ENCODE data around the gene HELZ2. TPM values are rescaled to one million over a fixed set of nuclear protein-coding genes. Genes with fewer than 3 reads are reported as not detected.

The HELZ2 gene
- total RNA-seq, 1 experiment from 2014 or later, result 27.5 TPM

DNA sequence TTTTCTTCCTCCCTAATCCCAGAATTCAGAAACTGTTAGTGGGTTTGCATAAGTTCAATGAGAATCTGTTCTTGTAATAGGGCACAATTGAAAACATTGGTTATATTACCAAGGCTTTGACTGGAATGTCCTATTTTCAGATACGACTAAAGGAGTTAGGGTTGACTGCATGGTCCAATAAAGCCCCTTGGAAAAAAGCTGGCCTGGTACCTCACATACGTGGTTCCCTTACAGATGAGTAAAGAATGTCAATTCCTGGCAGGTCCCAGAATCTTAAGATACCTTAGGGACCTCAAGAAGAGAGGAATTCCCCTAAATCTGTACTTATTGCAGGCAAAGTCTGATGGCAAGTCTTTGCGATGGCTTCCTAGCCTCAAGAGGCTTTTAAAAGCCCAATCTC lies 48.9 kb downstream of the HELZ2 start (continued):
- TF ChIP-seq, protein P1, sequence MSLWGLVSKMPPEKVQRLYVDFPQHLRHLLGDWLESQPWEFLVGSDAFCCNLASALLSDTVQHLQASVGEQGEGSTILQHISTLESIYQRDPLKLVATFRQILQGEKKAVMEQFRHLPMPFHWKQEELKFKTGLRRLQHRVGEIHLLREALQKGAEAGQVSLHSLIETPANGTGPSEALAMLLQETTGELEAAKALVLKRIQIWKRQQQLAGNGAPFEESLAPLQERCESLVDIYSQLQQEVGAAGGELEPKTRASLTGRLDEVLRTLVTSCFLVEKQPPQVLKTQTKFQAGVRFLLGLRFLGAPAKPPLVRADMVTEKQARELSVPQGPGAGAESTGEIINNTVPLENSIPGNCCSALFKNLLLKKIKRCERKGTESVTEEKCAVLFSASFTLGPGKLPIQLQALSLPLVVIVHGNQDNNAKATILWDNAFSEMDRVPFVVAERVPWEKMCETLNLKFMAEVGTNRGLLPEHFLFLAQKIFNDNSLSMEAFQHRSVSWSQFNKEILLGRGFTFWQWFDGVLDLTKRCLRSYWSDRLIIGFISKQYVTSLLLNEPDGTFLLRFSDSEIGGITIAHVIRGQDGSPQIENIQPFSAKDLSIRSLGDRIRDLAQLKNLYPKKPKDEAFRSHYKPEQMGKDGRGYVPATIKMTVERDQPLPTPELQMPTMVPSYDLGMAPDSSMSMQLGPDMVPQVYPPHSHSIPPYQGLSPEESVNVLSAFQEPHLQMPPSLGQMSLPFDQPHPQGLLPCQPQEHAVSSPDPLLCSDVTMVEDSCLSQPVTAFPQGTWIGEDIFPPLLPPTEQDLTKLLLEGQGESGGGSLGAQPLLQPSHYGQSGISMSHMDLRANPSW (CRISPR knock-in tag; conservative IDR thresholded peaks at IDR 0.05; ENCODE audit: low read depth), result no peak
- TF ChIP-seq KAT7 (CRISPR knock-in tag; IDR thresholded peaks at IDR 0.05; ENCODE audit: borderline replicate concordance) (no peak), IRF1 (CRISPR knock-in tag; IDR thresholded peaks at IDR 0.05) (no peak), PRRX2 (CRISPR knock-in tag; IDR thresholded peaks at IDR 0.05) (no peak), ZNF121 (CRISPR knock-in tag; IDR thresholded peaks at IDR 0.05) (no peak), ATF1 (CRISPR knock-in tag; IDR thresholded peaks at IDR 0.05) (no peak), ZMAT4 (CRISPR knock-in tag; IDR thresholded peaks at IDR 0.05) (no peak)
- TF ChIP-seq, protein P2, sequence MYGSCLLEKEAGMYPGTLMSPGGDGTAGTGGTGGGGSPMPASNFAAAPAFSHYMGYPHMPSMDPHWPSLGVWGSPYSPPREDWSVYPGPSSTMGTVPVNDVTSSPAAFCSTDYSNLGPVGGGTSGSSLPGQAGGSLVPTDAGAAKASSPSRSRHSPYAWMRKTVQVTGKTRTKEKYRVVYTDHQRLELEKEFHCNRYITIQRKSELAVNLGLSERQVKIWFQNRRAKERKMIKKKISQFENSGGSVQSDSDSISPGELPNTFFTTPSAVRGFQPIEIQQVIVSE (CRISPR knock-in tag; IDR thresholded peaks at IDR 0.05; ENCODE audit: borderline replicate concordance), result no peak
- TF ChIP-seq, protein P3, sequence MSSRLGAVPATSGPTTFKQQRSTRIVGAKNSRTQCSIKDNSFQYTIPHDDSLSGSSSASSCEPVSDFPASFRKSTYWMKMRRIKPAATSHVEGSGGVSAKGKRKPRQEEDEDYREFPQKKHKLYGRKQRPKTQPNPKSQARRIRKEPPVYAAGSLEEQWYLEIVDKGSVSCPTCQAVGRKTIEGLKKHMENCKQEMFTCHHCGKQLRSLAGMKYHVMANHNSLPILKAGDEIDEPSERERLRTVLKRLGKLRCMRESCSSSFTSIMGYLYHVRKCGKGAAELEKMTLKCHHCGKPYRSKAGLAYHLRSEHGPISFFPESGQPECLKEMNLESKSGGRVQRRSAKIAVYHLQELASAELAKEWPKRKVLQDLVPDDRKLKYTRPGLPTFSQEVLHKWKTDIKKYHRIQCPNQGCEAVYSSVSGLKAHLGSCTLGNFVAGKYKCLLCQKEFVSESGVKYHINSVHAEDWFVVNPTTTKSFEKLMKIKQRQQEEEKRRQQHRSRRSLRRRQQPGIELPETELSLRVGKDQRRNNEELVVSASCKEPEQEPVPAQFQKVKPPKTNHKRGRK (CRISPR knock-in tag; IDR thresholded peaks at IDR 0.05; ENCODE audit: borderline replicate concordance), result no peak

Other genes starting within 250 kb of the HELZ2 start
- gene CHRNA4, start 212.9 kb downstream of the HELZ2 start, total RNA-seq (2021), result 2.5 to 5.7 TPM (median 4.8 TPM) in 3 replicates
- 99.8 to 112 TPM (median 108 TPM) in 3 replicates for gene KCNQ2, start 101.6 kb downstream of the HELZ2 start, total RNA-seq (2021)
- gene EEF1A2, start 75.2 kb downstream of the HELZ2 start, total RNA-seq (2021), result 26.0 to 35.7 TPM (median 34.9 TPM) in 3 replicates
- gene PPDPF, start 53.5 kb downstream of the HELZ2 start, total RNA-seq (2021), result 170 to 210 TPM (median 205 TPM) in 3 replicates
- 0.22 to 0.53 TPM (median 0.32 TPM) in 3 replicates for gene PTK6, start 36.9 kb downstream of the HELZ2 start, total RNA-seq (2021)
- 0.21 to 0.46 TPM (median 0.26 TPM) in 3 replicates for gene SRMS, start 26.5 kb downstream of the HELZ2 start, total RNA-seq (2021)
- gene FNDC11, start 20.1 kb downstream of the HELZ2 start, total RNA-seq (2021), result 3.4 to 3.8 TPM (median 3.6 TPM) in 3 replicates
- gene GMEB2, start 52.9 kb upstream of the HELZ2 start, total RNA-seq (2021), result 14.1 to 14.8 TPM (median 14.2 TPM) in 3 replicates
- gene STMN3, start 79.2 kb upstream of the HELZ2 start, total RNA-seq (2021), result 53.0 to 65.6 TPM (median 53.4 TPM) in 3 replicates
- 39.3 to 44.9 TPM (median 40.5 TPM) in 3 replicates for gene RTEL1, start 84.1 kb upstream of the HELZ2 start, total RNA-seq (2021)
- not detected in 3 replicates for gene TNFRSF6B, start 122.4 kb upstream of the HELZ2 start, total RNA-seq (2021)
- 24.3 to 30.2 TPM (median 27.4 TPM) in 3 replicates for gene ARFRP1, start 133.7 kb upstream of the HELZ2 start, total RNA-seq (2021)
- gene ZGPAT, start 133.8 kb upstream of the HELZ2 start, total RNA-seq (2021), result 28.3 to 31.0 TPM (median 30.4 TPM) in 3 replicates
- gene LIME1, start 162.4 kb upstream of the HELZ2 start, total RNA-seq (2021), result 4.5 to 7.0 TPM (median 6.0 TPM) in 3 replicates
- gene SLC2A4RG, start 165.5 kb upstream of the HELZ2 start, total RNA-seq (2021), result 41.6 to 47.2 TPM (median 43.3 TPM) in 3 replicates